Sciatic nerve (tissue), 2 donors: Measurements from ENCODE around the gene TRAPPC2B. TPM values are rescaled to one million over a fixed set of nuclear protein-coding genes. Genes with fewer than 3 reads are reported as not detected.

Experiments
- ATAC-seq: fragments of 200-7000 bp; cut with Tn5 transposase; one replicate; pipeline ENCODE4 v1.9.1; 2020; ENCODE audit warnings: mild to moderate bottlenecking, moderate library complexity
- DNase-seq: peaks from one replicate; pipeline ENCODE4 v3.0.0-alpha.2; 2020; ENCODE audit warnings: low spot score
- intact Hi-C: fragments of 100-400 bp; cut with DNase I; formaldehyde crosslinking; loops from one replicate; pipeline ENCODE4 v1.14.2; 2022
- total RNA-seq: library from RNA; stranded (reverse); fragmentation: NEBNext Ultra II Directional; extraction: Animal tissue kit (Norgen Biotek cat#: 25700); gene quantifications from one replicate; pipeline ENCODE4 v1.2.1, GENCODE V29; 2021
- donor health status: DM: no; HTN: no; CAD: no.
- donor health status: DM: no; HTN: no; CAD: no.

Gene TRAPPC2B
- 6.0 TPM for total RNA-seq

- intact Hi-C loops = no loop called here
Observed at GRCh38 chr19:57362997-57363687, at the start of gene TRAPPC2B, which contains the start of gene ZNF547. TSS of gene TRAPPC2B (plus strand) at chr19:57363551. CDS start at chr19:57364834, 1,283 bp downstream. TSS of gene ZNF547 (plus strand) at chr19:57363551. CDS start at chr19:57368556, 5,005 bp downstream.

DNA sequence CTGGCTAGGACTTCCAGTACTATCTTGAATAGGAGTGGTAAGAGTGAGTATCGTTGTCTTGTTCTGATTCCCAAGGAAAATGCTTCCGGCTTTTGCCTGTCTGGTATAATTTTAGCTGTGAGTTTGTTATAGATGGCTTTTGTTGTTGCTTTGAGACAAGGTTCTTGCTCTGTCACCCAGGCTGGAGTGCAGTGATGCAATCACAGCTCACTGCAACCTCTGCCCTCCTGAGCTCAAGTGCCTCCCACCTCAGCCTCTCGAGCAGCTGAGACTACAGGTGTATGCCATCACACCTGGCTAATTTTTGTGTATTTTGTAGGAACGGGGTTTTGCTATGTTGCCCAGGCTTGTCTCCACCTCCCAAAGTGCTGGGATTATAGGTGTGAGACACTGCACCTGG lies 49.2 kb upstream of the TRAPPC2B start:
- ATAC-seq (no peak), DNase-seq (no peak)
- intact Hi-C loops = no loop called here

More at GRCh38 chr19:57362997-57363687, at the start of gene TRAPPC2B, which contains the start of gene ZNF547:
- ATAC-seq = peak; percentile 100
- peak; percentile 99 for DNase-seq

DNA sequence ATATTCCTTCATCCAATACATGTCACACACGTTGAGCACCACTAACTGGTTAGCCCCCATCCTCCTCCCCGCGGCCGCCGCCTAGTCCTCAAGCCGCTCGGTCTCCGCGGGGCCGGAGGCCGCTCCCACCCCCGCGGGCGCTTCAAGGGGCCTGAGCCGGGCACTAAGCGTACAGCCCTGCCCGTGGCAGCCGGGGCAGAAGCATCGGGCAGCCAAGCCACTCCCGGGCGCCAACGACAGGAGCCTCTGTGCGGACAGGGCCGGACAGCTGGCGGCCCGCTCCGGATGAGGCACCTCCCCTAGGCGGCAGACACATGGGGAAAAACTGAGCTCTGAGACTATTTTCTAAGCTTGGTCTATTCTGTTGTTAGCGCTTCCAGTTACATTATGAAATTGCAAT lies 45.8 kb upstream of the TRAPPC2B start:
- no peak for DNase-seq
- ATAC-seq = no peak
- intact Hi-C loops = no loop called here

DNA sequence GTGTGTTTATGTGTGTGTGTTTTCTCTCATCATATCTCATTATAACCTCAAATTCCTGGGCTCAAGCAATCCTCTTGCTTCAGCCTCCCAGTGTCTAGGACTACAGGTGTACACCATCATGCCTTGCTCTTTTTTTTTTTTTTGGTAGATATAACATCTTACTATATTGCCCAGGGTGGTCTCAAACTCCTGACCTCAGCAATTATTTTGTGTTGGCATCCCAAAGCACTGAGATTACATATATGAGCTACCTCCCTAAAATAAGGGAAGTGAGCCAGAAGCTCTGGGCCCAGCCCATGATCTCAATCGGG lies 43.5 kb upstream of the TRAPPC2B start:
- DNase-seq (no peak), ATAC-seq (peak; percentile 23)
- intact Hi-C loops = no loop called here

- intact Hi-C loops = no loop called here
- DNase-seq (peak; percentile 97), ATAC-seq (peak; percentile 100)
Observed at GRCh38 chr19:57320180-57321084, 42.9 kb upstream of the TRAPPC2B start, which contains the start of gene ZNF543. TSS of gene ZNF543 (plus strand) at chr19:57320472. CDS start at chr19:57320854, 382 bp downstream.

DNA sequence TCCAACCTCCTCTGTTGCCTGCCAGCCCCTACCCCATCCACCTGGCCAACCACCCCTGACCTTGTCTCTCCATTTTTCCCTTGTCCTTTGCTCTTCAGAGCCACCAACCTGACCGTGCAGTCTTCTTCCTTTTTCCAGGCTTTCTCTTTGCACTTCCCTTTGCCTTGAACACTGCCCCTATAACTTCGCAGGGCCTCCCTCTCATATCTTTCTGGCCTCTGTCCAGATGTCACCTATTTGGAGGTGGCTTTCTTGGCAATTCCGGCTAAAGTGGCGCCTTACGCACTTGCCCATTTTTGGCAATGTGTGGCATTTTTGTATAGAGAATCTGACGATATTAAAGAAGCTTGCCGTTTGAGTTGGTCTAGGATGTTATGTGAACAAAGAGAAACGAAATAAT lies 42.2 kb upstream of the TRAPPC2B start:
- ATAC-seq = no peak
- intact Hi-C loops = no loop called here
- DNase-seq = no peak

DNA sequence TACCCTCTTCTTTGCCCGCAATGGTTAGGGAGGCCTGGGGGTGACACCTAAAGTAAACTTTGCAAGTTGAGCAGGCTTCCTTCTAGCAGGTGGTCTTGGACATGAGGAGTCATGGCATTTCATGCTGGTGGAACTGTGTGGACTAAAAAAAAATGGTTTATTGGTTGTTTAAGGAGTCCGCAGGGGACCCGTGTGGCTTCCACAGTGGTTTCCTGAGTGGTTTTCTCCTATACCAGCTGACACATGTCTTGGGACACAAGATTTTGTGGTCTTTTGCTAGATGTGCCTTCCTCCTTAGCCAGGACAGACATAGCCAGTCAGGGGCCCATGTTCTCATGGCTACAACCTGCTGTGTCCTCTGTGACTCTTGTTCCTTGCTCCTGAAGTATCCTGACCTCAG lies 41.6 kb upstream of the TRAPPC2B start:
- intact Hi-C loops = no loop called here
- no peak for ATAC-seq
- DNase-seq = no peak

GRCh38 chr19:57324992-57325391 lies 38.4 kb upstream of the TRAPPC2B start:
- intact Hi-C loops = no loop called here
- no peak for ATAC-seq
- no peak for DNase-seq

DNA sequence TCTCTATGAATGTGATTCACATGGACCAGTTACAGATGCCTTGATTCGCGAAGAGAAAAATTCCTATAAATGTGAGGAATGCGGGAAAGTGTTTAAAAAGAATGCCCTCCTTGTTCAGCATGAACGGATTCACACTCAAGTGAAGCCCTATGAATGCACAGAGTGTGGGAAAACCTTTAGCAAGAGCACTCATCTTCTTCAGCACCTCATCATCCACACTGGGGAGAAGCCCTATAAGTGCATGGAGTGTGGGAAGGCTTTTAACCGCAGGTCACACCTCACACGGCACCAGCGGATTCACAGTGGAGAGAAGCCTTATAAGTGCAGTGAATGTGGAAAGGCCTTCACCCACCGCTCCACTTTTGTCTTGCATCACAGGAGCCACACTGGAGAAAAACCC lies 35.4 kb upstream of the TRAPPC2B start:
- intact Hi-C loops = no loop called here
- DNase-seq (no peak), ATAC-seq (no peak)

DNA sequence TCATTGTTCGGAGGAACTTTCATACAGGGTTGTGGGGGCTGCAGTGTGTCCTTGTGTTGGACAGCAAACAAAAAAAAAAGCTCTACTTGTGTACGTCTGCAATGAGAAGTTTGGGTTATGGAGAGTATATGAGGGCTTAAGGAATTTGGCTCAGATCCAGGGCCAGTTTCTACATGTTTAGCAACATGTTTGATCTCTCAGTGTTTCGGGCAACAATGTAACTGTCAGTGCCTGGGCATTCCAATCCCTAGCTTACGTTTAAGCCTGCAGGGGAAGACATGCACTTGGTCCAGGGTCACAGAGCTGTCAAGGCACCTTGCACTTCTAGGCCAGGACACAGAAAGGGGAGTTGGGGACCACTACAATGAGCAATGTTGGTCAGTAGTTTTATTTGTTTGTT lies 29.2 kb upstream of the TRAPPC2B start:
- intact Hi-C loops = no loop called here
- DNase-seq (no peak), ATAC-seq (no peak)

DNA sequence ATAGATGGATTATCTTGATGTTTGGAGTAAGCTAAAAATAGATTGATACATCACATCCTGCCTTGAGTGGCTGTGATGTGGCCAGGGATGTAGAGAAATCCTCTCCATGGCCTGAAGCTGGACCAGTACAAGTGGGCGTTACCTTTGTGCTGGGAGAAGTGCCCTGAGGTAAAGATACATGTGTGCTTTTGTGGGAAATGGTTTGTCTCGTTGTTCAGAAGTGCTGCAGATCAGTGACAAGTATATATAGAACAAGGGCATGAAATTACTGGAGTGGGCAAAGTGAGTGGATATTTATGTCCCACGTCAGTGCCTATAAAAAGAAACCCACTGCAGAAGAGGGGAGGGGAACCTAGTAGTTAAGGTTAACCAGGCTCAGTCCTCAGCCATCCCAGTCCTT lies 24.5 kb upstream of the TRAPPC2B start:
- no peak for DNase-seq
- intact Hi-C loops = no loop called here
- no peak for ATAC-seq

DNA sequence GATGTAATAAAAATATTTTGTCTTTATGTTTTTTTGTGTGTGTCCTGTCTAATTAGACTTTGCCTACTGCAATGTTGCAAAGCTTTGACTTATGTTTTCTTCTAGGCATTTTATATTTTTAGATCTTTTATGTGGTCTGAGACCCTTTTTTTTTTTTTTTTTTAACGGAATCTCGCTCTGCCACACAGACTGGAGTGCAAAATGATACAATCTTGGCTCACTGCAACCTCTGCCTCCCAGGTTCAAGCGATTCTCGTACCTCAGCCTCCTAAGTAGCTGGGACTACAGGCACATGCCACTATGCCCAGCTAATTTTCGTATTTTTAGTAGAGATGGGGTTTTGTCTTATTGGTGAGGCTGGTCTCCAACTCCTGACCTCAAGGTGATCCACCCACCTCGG lies 20.8 kb upstream of the TRAPPC2B start:
- intact Hi-C loops = no loop called here
- DNase-seq (no peak), ATAC-seq (no peak)

- intact Hi-C loops = no loop called here
- DNase-seq (no peak), ATAC-seq (no peak)
Observed at GRCh38 chr19:57348136-57348535, 15.2 kb upstream of the TRAPPC2B start.

- intact Hi-C loops = no loop called here
- ATAC-seq (peak; percentile 100), DNase-seq (peak; percentile 93)
Observed at GRCh38 chr19:57350877-57351805, 12.2 kb upstream of the TRAPPC2B start, which contains the start of gene ZNF304. TSS of gene ZNF304 (plus strand) at chr19:57351271. CDS start at chr19:57351665, 394 bp downstream.

DNA sequence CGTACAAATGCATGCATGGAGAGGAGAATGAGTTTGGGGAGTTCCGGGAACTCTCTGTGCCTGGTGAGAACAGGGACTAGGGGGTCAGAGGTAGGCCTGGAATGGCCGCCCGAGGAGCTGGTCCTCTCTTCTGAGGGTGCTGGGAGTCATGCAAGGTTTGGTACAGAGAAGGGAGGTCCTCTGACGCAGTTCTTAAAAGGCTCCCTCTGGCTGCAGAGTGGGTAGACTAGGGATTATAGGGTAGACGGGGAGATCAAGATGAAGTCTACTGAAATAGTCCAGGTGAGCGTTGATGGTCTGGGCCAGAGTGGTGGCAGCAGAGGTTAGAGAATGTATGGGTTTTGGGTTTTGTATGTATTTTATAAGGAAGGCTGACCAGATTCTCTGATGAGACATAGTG lies 11.5 kb upstream of the TRAPPC2B start:
- ATAC-seq = no peak

GRCh38 chr19:57355916-57356315 lies 7.4 kb upstream of the TRAPPC2B start:
- intact Hi-C loops = no loop called here
- no peak for DNase-seq

More for the DNA sequence above, 11.5 kb upstream of the TRAPPC2B start:
- DNase-seq = no peak
- intact Hi-C loops = no loop called here

GRCh38 chr19:57357406-57357805 lies 5.9 kb upstream of the TRAPPC2B start:
- no peak for DNase-seq
- no peak for ATAC-seq
- intact Hi-C loops = no loop called here

More at GRCh38 chr19:57355916-57356315, 7.4 kb upstream of the TRAPPC2B start:
- no peak for ATAC-seq

DNA sequence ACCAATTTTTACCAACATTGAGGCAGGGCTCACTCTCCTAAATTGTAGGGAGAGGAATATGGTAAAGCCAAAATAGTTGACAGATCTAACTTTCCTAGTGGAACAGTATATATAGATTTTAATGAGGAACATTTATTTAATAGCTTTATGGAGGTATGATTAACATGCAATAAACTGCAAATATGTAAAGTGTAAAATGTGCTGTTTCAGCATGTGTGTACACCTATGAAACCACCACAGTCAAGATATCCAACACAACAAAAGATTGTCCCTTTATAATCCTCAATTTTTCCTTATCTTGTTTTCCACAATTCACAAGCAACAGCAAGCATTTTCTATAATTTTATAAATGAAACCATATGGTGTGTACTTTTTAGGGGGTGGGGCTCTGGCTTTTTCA lies 4.1 kb upstream of the TRAPPC2B start:
- intact Hi-C loops = no loop called here
- DNase-seq (no peak), ATAC-seq (no peak)

GRCh38 chr19:57362419-57362818 lies 932 bp upstream of the TRAPPC2B start:
- intact Hi-C loops = no loop called here
- no peak for ATAC-seq

More at GRCh38 chr19:57362419-57362818, 932 bp upstream of the TRAPPC2B start:
- DNase-seq = no peak
